DOHH2 (cell line): ENCODE measurements around the gene IER5L.

Experiments used
- EZH2phosphoT487 ChIP-seq: fragments of 200-600 bp; sonication (generic); IDR thresholded peaks from 2 replicates; pipeline ENCODE4 v1.6.1; 2017; ENCODE audit warnings: borderline replicate concordance, mild to moderate bottlenecking, antibody characterized with exemption, low read length, moderate library complexity, mixed read lengths
- TF ChIP-seq, protein P1 (sequence below): fragments of 200-600 bp; sonication (generic); IDR thresholded peaks from one replicate; pipeline ENCODE4 v1.5.1; 2014; ENCODE audit warnings: antibody characterized with exemption, mild to moderate bottlenecking, low read depth, low read length; ENCODE audit not compliant: poor library complexity, severe bottlenecking

DNA sequence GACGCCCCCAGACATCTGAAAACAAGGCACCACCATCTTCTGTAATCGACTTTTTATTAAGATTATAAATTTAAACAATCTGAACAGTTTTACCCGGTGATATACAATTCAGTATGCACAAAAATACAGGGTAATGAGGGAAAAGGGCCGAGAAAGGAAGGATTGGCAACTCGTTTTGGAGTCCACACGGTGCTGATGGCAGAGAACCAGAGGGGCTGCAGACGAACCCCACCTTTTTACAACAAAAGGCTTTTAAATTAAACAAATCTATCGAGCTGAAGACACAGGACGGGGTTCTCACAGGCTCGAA is 2.6 kb downstream of the IER5L start:
- TF ChIP-seq, protein P1, sequence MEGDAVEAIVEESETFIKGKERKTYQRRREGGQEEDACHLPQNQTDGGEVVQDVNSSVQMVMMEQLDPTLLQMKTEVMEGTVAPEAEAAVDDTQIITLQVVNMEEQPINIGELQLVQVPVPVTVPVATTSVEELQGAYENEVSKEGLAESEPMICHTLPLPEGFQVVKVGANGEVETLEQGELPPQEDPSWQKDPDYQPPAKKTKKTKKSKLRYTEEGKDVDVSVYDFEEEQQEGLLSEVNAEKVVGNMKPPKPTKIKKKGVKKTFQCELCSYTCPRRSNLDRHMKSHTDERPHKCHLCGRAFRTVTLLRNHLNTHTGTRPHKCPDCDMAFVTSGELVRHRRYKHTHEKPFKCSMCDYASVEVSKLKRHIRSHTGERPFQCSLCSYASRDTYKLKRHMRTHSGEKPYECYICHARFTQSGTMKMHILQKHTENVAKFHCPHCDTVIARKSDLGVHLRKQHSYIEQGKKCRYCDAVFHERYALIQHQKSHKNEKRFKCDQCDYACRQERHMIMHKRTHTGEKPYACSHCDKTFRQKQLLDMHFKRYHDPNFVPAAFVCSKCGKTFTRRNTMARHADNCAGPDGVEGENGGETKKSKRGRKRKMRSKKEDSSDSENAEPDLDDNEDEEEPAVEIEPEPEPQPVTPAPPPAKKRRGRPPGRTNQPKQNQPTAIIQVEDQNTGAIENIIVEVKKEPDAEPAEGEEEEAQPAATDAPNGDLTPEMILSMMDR: no peak
- TF ChIP-seq EZH2phosphoT487: no peak
